CD14-positive monocyte (primary cell): Measurements from ENCODE around the gene LASP1. TPM values are rescaled to one million over a fixed set of nuclear protein-coding genes. Genes with fewer than 3 reads are reported as not detected.
A peak's percentile ranks its signal among the peaks of the same experiment; 100 is the strongest.

Experiments used
- DNase-seq, 3 donors: peaks; one replicate each; pipeline ENCODE4 v3.0.0-alpha.2; 2011 to 2022
- H2AFZ ChIP-seq: 2 replicates; pipeline ENCODE4 v1.6.0; 2012; ENCODE audit warnings: mild to moderate bottlenecking, low read depth, low read length, inconsistent platforms; ENCODE audit not compliant: insufficient read depth, poor library complexity, severe bottlenecking
- H3K27ac ChIP-seq, 2 donors: 1 replicate in 1 of 2; 2 replicates in 1 of 2; pipeline ENCODE4 v1.5.1; 2012 to 2013; ENCODE audit warnings: low read length in 2 of 2, control low read depth in 1 of 2, inconsistent platforms in 1 of 2, low read depth in 1 of 2, mild to moderate bottlenecking in 1 of 2
- H3K27me3 ChIP-seq, 2 donors: one replicate each; pipeline versions ENCODE4 v1.6.0 to v1.6.1; 2011 to 2013; ENCODE audit warnings: low read length in 2 of 2; ENCODE audit not compliant: control insufficient read depth in 2 of 2, insufficient read depth in 2 of 2
- H3K36me3 ChIP-seq, 2 donors: replicated peaks in 1 of 2; 1 replicate in 1 of 2; 2 replicates in 1 of 2; pipeline versions ENCODE4 v1.5.1 to v1.6.1; 2012 to 2013; ENCODE audit warnings: low read length in 2 of 2, control low read depth in 1 of 2, inconsistent platforms in 1 of 2, mild to moderate bottlenecking in 1 of 2; ENCODE audit not compliant: insufficient read depth in 2 of 2, control insufficient read depth in 1 of 2
- H3K4me1 ChIP-seq, 2 donors: 1 replicate in 1 of 2; 2 replicates in 1 of 2; pipeline versions ENCODE4 v1.5.1 to v1.6.1; 2012 to 2013; ENCODE audit warnings: low read length in 2 of 2, control low read depth in 1 of 2, inconsistent platforms in 1 of 2, mild to moderate bottlenecking in 1 of 2, moderate library complexity in 1 of 2; ENCODE audit not compliant: insufficient read depth in 2 of 2, control insufficient read depth in 1 of 2
- H3K4me2 ChIP-seq: replicated peaks from 2 replicates; pipeline ENCODE3; 2012; ENCODE audit warnings: low read length, moderate library complexity, mild to moderate bottlenecking; ENCODE audit not compliant: poor library complexity, severe bottlenecking; ENCODE audit errors: extremely low read depth
- H3K4me3 ChIP-seq, 3 experiments: fragments of 200-600 bp in 1 of 3; sonication (generic) in 1 of 3; replicated peaks in 1 of 3; 1 replicate in 2 of 3; 2 replicates in 1 of 3; pipeline ENCODE4 v1.5.1; 2011 to 2013; ENCODE audit warnings: low read length in 3 of 3, mild to moderate bottlenecking in 3 of 3, control low read depth in 2 of 3, low read depth in 2 of 3, inconsistent platforms in 1 of 3, moderate library complexity in 1 of 3
- H3K79me2 ChIP-seq: 2 replicates; pipeline ENCODE4 v1.6.0; 2012; ENCODE audit warnings: mild to moderate bottlenecking, control low read depth, inconsistent platforms, low read length, moderate library complexity; ENCODE audit not compliant: insufficient read depth
- H3K9ac ChIP-seq: 2 replicates; pipeline ENCODE4 v1.6.0; 2017; ENCODE audit warnings: low read length, mild to moderate bottlenecking; ENCODE audit not compliant: insufficient read depth, poor library complexity, severe bottlenecking
- H3K9me3 ChIP-seq, 2 donors: replicated peaks in 1 of 2; 1 replicate in 1 of 2; 2 replicates in 1 of 2; pipeline versions ENCODE4 v1.5.1 to v1.6.1; 2012 to 2013; ENCODE audit warnings: low read length in 2 of 2, control low read depth in 1 of 2; ENCODE audit not compliant: control insufficient read depth in 1 of 2, insufficient read depth in 1 of 2
- H4K20me1 ChIP-seq: 2 replicates; pipeline ENCODE4 v1.6.0; 2012; ENCODE audit warnings: mild to moderate bottlenecking, low read length, control low read depth, moderate library complexity; ENCODE audit not compliant: insufficient read depth
- H3K27ac Mint-ChIP-seq, 7 donors: one replicate each; pipeline ENCODE4 v1.8.0; 2020; ENCODE audit warnings: mild to moderate bottlenecking in 7 of 7, mixed read lengths in 7 of 7, moderate library complexity in 6 of 7, inconsistent platforms in 2 of 7
- H3K27me3 Mint-ChIP-seq, 3 donors: one replicate each; pipeline ENCODE4 v1.8.0; 2021 to 2022; ENCODE audit warnings: low read depth in 3 of 3, mild to moderate bottlenecking in 3 of 3, mixed read lengths in 3 of 3, moderate library complexity in 3 of 3, inconsistent platforms in 1 of 3
- H3K36me3 Mint-ChIP-seq, 2 donors: one replicate each; pipeline ENCODE4 v1.8.0; 2020; ENCODE audit warnings: mixed read lengths in 2 of 2, inconsistent platforms in 1 of 2, mild to moderate bottlenecking in 1 of 2
- H3K4me1 Mint-ChIP-seq: one replicate; pipeline ENCODE4 v1.8.0; 2020; ENCODE audit warnings: mild to moderate bottlenecking, mixed read lengths
- H3K4me3 Mint-ChIP-seq, 2 donors: one replicate each; pipeline ENCODE4 v1.8.0; 2020; ENCODE audit warnings: mild to moderate bottlenecking in 2 of 2, mixed read lengths in 2 of 2, moderate library complexity in 1 of 2
- H3K9me3 Mint-ChIP-seq, 7 donors: one replicate each; pipeline ENCODE4 v1.8.0; 2020 to 2022; ENCODE audit warnings: mixed read lengths in 7 of 7, mild to moderate bottlenecking in 6 of 7, moderate library complexity in 6 of 7, inconsistent platforms in 2 of 7
- CTCF ChIP-seq: fragments of 200-600 bp; IDR thresholded peaks from one replicate; pipeline ENCODE4 v1.8.0; 2022; ENCODE audit warnings: antibody characterized with exemption, mild to moderate bottlenecking
- WGBS: methylation state at CpG from one replicate; pipeline ENCODE4 v1.1.5; 2013; ENCODE audit warnings: missing lambda C conversion rate; ENCODE audit not compliant: insufficient coverage; 5-methylcytosine and 5-hydroxymethylcytosine counted together
- intact Hi-C, 2 donors: fragments of 100-400 bp; cut with micrococcal nuclease; formaldehyde crosslinking; loops; one replicate each; pipeline versions ENCODE4 v1.15.0 to v1.15.1; 2023
- polyA plus RNA-seq, 3 donors: library from polyadenylated mRNA; depleted of rRNA in 1 of 3; unstranded in 2 of 3; stranded (reverse) in 1 of 3; fragments of 300-500 nt in 2 of 3; fragments of >200 nt in 1 of 3; fragmentation: Illumina TruSeq in 2 of 3; gene quantifications; 1 replicate in 2 of 3; 2 replicates in 1 of 3; pipeline ENCODE4 v1.2.3, GENCODE V29; 2012 to 2021

LASP1 gene
- polyA plus RNA-seq, 3 donors: 55.9 to 93.7 (median 70.6) TPM

GRCh38 chr17:38864636-38865398 is 5.0 kb upstream of the LASP1 start:
- Histone ChIP-seq H3K4me1 (peaks cover 14 to 30% of the 10 kb centered on the region in 2 donors), H2AFZ (no peak overlapping the region), H4K20me1 (no peaks in the 10 kb centered on the region), H3K4me3 (no peak overlapping the region), H3K27me3 (no peaks in the 10 kb centered on the region), H3K79me2 (no peaks in the 10 kb centered on the region), H3K9me3 (no peaks in the 10 kb centered on the region), H3K36me3 (no peaks in the 10 kb centered on the region), H3K4me2 (no peak overlapping the region), H3K27ac (no peak overlapping the region), H3K9ac (no peak overlapping the region)
- Mint-ChIP-seq H3K9me3 (no peaks in the 10 kb centered on the region), H3K36me3 (no peaks in the 10 kb centered on the region), H3K4me3 (peak overlapping the region in 1 of 2 donors; percentile 42), H3K4me1 (peaks cover 16% of the 10 kb centered on the region), H3K27me3 (peaks cover 4 to 13% (median 5%) of the 10 kb centered on the region in 3 donors), H3K27ac (peak overlapping the region in 1 of 7 donors; percentile 10)
- DNase-seq: no peak
- intact Hi-C loops: loop anchor here in 1 of 2 donors (10.0 kb wide), 1 partner anchor 160 kb away; the partner anchor contains the start of gene MLLT6
- 72% methylated on average over 6 of the region's 11 CpGs for WGBS
- no peak for TF ChIP-seq CTCF

GRCh38 chr17:38867179-38867967 is 2.5 kb upstream of the LASP1 start:
- DNase-seq: peak; percentile 53 to 67 (median 62)
- Mint-ChIP-seq H3K4me3 (peak overlapping the region; percentile 95 to 99), H3K4me1 (peaks cover 28% of the 10 kb centered on the region), H3K27me3 (peaks cover 4 to 12% (median 5%) of the 10 kb centered on the region in 3 donors), H3K36me3 (no peaks in the 10 kb centered on the region), H3K27ac (peak overlapping the region; percentile 92 to 97 (median 95)), H3K9me3 (no peaks in the 10 kb centered on the region)
- Histone ChIP-seq H4K20me1 (peaks cover 22% of the 10 kb centered on the region), H3K9ac (no peak overlapping the region), H3K9me3 (no peaks in the 10 kb centered on the region), H3K79me2 (peaks cover 24% of the 10 kb centered on the region), H3K4me1 (peaks cover 28 to 44% of the 10 kb centered on the region in 2 donors), H3K27me3 (no peaks in the 10 kb centered on the region), H3K27ac (peak overlapping the region in 1 of 2 donors; percentile 79), H3K36me3 (no peaks in the 10 kb centered on the region), H3K4me3 (peak overlapping the region; percentile 98 to 100 (median 100)), H3K4me2 (peak overlapping the region; percentile 81), H2AFZ (peak overlapping the region; percentile 92)
- intact Hi-C loops: loop anchor here in 1 of 2 donors (10.0 kb wide), 1 partner anchor 163 kb away; the partner anchor contains the start of gene MLLT6
- 13% methylated on average over 13 of the region's 31 CpGs for WGBS
- TF ChIP-seq CTCF: peak; percentile 32
